ENCODE results near the gene PDXDC1.
A peak's percentile ranks its signal among the peaks of the same experiment; 100 is the strongest.
"Not testable (repeated sequence)": the region's sequence is repeated elsewhere in the genome, so short reads cannot be mapped to it uniquely, and the experiment has no call there.

Gene PDXDC1

DNA sequence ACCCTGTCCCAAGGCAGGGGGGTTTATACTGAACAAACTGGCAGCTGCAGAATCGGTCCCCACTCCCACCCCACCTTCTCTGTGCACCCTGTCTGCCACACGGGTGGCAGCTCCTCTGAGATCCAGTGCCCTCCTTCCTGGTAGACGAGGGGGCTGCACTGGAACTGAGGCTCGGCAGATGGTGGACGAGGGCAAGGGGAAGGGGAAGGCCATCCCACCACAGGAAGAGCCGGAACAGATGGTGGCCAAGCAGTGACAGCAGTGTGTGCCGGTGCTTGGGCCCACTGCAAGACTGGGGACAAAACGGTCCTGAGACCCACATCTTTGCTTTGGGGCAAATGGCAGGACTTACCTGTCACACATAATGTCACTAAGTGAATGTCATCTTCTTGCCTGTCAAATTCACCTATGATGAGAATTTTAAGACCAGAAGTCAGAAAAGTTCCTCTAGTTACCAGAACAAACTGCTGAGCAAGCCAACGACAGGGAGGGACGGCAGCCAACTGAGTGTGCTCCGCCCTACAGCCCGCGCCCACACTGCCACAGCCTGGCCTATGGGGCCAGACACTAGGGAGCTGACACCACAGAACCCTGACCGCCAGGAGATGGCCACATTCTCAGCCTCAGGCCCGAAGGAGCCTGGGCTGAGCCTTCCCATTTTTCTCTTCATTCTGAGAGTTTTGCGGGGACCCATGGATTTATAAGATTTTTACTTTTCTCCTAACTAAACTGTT is 66.6 kb downstream of the PDXDC1 start:
- no peak for DNase-seq

- no peak for DNase-seq
Observed at GRCh38 chr16:15043344-15043743, 68.5 kb downstream of the PDXDC1 start.

DNA sequence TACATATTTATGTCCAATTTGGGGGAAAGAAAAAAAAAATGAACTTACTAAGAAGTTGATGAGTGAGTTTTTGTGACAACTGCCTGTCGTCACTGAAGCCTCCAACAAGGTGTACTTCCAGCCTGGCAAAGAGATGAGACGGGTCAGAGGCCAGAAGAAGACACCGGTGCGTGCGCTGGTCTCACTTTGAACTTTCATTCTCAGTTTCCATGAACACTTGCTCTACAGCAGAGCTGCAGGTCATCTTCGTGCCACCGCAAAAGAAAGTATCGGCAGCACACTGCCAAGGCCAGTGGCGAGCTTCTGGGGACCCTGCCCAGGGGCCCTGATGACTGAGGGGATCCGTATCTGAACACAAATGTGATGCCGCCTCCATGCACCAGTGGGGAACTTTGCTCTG is 69.5 kb downstream of the PDXDC1 start:
- DNase-seq: no peak

GRCh38 chr16:15045270-15045669 is 70.4 kb downstream of the PDXDC1 start:
- not testable (repeated sequence) for DNase-seq

GRCh38 chr16:15046692-15047376 is 72.0 kb downstream of the PDXDC1 start:
- no peak for DNase-seq

GRCh38 chr16:15049581-15050180 is 74.9 kb downstream of the PDXDC1 start:
- DNase-seq: no peak

DNA sequence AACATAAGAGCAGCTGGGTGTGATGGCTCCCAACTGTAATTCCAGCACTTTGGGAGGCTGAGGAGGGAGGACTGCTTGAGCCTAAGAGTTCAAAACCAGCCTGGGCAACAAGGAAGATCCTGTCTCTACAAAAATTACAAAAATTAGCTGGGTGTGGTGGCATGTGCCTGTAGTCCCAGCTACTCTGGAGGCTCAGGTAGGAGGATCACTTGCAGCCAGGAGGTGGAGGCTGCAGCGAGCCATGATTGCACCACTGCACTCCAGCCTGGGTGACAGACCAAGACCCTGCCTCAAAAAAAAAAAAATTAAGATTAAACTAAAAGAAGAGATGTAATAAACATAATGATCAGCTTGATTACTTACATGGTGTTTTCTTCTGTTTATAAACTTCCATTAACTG is 75.6 kb downstream of the PDXDC1 start:
- DNase-seq: not testable (repeated sequence)

- DNase-seq: no peak
Observed at GRCh38 chr16:15051387-15051951, 76.6 kb downstream of the PDXDC1 start.

DNA sequence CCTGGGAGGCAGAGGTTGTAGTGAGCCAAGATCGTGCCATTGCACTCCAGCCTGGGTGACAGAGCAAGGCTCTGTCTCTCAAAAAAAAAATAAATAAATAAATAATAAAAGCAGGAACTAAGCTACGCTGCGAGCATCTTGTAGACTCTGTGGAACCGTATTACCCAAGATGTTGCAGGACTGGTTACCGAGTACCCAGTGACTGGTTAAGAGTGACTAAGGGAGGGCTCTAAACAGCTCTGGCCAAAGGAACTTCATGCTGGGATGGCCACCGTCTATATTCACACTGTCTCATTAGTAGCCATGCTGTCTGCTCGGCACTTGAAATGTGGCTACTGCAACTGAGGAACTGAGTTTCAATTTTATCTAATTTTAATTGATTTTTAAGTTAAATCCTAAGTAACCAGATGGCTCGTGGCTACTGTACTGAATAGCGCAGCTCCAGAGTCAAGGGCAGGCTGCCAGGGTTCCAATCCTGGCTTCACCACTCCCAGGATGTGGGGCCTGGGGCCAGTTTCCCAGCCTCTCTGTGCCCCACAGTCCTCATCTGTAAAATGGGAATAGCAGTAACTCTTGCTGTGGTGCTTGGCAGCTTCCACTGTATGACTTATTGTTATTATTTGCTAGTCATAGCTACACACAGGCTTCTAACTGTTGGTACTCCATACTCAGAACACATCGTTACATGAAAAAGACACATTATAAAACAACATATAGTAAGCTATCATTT is 78.1 kb downstream of the PDXDC1 start:
- no peak for DNase-seq

GRCh38 chr16:15053904-15054303 is 79.1 kb downstream of the PDXDC1 start:
- DNase-seq: no peak

DNA sequence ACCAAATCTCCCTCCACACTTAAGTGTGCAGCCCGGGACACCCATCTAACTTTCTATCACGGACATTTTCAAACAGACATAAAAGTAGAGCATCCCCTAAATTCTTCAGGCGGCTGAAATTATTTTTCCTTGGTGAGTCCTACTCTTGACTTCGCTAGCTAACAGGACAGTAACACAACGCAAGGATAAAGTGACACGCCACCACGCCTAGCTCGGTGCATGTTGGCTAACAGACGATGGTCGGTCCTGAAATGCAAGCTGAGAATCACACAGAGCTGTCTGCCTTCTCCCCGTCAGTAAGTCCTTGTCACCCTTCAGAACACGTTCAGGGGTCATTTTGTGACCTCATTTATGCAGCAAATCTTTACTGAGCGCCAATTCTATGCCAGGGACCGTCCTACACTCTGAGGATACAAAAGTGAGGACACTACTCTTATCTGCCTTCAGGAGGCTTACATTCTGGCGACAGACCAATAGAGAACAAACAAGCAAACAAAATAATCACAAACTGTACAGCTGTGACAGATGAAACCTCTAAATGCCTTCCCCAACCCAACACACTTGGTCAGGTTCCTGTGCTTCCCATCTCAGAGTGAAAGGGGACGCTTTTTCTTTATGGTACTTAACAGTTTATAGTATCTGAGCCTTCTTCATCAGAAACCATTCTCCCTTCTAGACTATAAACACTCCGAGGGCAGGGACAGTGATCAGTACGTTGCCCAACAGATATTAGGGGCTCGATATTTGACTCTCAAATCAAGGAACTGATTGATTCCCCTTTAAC is 79.7 kb downstream of the PDXDC1 start:
- no peak for DNase-seq

GRCh38 chr16:15055141-15056053 is 80.6 kb downstream of the PDXDC1 start:
- peak in 1 of 2 experiments; percentile 20 for DNase-seq

DNA sequence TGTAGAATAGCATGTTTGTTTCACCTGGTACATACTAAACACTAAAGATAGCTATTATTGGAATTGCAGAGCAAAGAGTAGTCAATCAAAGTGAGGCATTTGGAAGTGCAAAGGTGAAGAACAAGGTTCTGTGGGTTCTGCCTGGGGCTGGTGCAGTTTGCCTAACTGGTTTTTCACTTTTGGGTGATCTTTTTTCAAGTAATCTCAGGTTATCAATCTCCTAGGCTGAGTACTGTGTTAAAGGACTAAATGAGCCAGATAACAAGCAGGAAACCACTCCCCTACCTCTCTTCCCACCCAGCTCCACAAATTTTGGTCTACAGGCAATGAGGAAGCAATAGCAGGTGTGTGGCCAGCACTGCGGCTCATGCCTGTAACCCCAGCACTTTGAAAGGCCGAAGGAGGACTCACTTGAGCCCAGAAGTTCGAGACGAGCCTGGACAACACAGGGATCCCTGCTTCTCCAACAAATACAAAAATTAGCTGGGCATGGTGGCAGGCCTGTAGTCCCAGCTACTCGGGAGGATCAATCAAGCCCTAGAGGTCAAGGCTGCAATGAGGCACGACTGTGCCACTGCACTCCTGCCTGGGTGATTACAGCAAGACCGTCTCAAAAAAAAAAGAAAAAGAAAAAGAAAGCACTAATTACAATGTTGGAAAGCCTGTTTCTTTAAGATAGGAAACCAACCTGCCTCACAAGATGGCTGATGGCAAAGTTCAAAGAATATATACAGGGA is 83.0 kb downstream of the PDXDC1 start:
- no peak for DNase-seq

- no peak for DNase-seq
Observed at GRCh38 chr16:15059324-15059723, 84.5 kb downstream of the PDXDC1 start.

GRCh38 chr16:15062085-15062810 is 87.4 kb downstream of the PDXDC1 start:
- DNase-seq: not testable (repeated sequence)

- DNase-seq: not testable (repeated sequence)
Observed at GRCh38 chr16:15065961-15066360, 91.1 kb downstream of the PDXDC1 start.

- DNase-seq: not testable (repeated sequence)
Observed at GRCh38 chr16:15066690-15067089, 91.9 kb downstream of the PDXDC1 start.

GRCh38 chr16:15071013-15071412 is 96.2 kb downstream of the PDXDC1 start:
- DNase-seq: not testable (repeated sequence)

Measured in SHP77 (cell line).